Pancreas (tissue), 10 donors: ENCODE measurements around the gene IFITM5. TPM values are rescaled to one million over a fixed set of nuclear protein-coding genes. Genes with fewer than 3 reads are reported as not detected.

Experiments used
- ATAC-seq, 4 donors: fragments of 200-7000 bp; cut with Tn5 transposase; one replicate each; pipeline versions ENCODE4 v1.8.0 to v1.9.1; 2020; ENCODE audit warnings: mild to moderate bottlenecking in 4 of 4, moderate library complexity in 4 of 4
- DNase-seq, 6 donors: peaks; one replicate each; pipeline ENCODE4 v3.0.0-alpha.2; 2020
- FAIRE-seq: peaks from 2 replicates; lab custom pipeline; 2012; peaks lifted over from hg19 to GRCh38; lab: Jason Lieb, UNC
- H3K27ac ChIP-seq, 4 donors: fragments of 200-600 bp; sonication (generic); 1 replicate in 3 of 4; 2 replicates in 1 of 4; pipeline versions ENCODE4 v1.5.0 to v1.8.0; 2020
- H3K27me3 ChIP-seq, 4 donors: fragments of 200-600 bp; one replicate each; pipeline ENCODE4 v1.8.0; 2021
- H3K36me3 ChIP-seq, 3 donors: fragments of 200-600 bp; sonication (generic) in 1 of 3; one replicate each; pipeline versions ENCODE4 v1.5.0 to v1.8.0; 2020 to 2021
- H3K4me1 ChIP-seq, 3 donors: fragments of 200-600 bp; one replicate each; pipeline ENCODE4 v1.8.0; 2021
- H3K4me3 ChIP-seq, 4 donors: fragments of 200-600 bp; sonication (generic) in 2 of 4; one replicate each; pipeline versions ENCODE4 v1.5.0 to v1.8.0; 2020 to 2021
- H3K9me3 ChIP-seq, 4 donors: fragments of 200-600 bp; one replicate each; pipeline ENCODE4 v1.8.0; 2021
- WGBS, 2 donors: extraction: QIAGEN DNeasy Blood & Tissue Kit; methylation state at CpG; one replicate each; pipeline ENCODE4 v1.1.7; 2013; 5-methylcytosine and 5-hydroxymethylcytosine counted together
- intact Hi-C, 3 donors: fragments of 100-400 bp; cut with DNase I; formaldehyde crosslinking; loops; one replicate each; pipeline versions ENCODE4 v1.11.1 to v1.14.2; 2022
- polyA plus RNA-seq, 2 donors: library from polyadenylated mRNA; stranded (reverse); fragments of 200-250 nt; gene quantifications; one replicate each; pipeline ENCODE4 v1.2.3, GENCODE V29; 2013
- total RNA-seq, 6 donors: library from RNA; stranded (reverse); fragmentation: NEBNext Ultra II Directional in 4 of 6; extraction: Animal tissue kit (Norgen Biotek cat#: 25700) in 4 of 6; gene quantifications; one replicate each; pipeline versions ENCODE4 v1.2.1 to v1.2.4, GENCODE V29; 2021 to 2023
- TF ChIP-seq, protein P1 (sequence below), 4 donors: fragments of 200-600 bp; sonication (generic) in 3 of 4; IDR thresholded peaks; one replicate each; pipeline versions ENCODE4 v1.5.0 to v1.8.0; 2021; ENCODE audit warnings: antibody characterized with exemption in 4 of 4
- donor health status: healthy with polysubstance abuse.
- donor health status: DM: no; HTN: no; CAD: no; lungs with moderate emphysema.
- donor health status: DM: no; HTN: no; CAD: no.
- donor health status: control.
- donor health status: control.
- donor health status: Bipolar disorder and iron deficiency.
- donor health status: DM: yes; HTN: yes; CAD: no.
- donor health status: DM: no; HTN: no; CAD: no.
- donor health status: DM: no; HTN: no; CAD: no.
- donor health status: DM: yes; HTN: yes; CAD: no.

The IFITM5 gene
- total RNA-seq (not detected), polyA plus RNA-seq (1 to 10 TPM in 1 of 2 donors, under 1 TPM in 1; 0.56 to 1.2 TPM)

DNA sequence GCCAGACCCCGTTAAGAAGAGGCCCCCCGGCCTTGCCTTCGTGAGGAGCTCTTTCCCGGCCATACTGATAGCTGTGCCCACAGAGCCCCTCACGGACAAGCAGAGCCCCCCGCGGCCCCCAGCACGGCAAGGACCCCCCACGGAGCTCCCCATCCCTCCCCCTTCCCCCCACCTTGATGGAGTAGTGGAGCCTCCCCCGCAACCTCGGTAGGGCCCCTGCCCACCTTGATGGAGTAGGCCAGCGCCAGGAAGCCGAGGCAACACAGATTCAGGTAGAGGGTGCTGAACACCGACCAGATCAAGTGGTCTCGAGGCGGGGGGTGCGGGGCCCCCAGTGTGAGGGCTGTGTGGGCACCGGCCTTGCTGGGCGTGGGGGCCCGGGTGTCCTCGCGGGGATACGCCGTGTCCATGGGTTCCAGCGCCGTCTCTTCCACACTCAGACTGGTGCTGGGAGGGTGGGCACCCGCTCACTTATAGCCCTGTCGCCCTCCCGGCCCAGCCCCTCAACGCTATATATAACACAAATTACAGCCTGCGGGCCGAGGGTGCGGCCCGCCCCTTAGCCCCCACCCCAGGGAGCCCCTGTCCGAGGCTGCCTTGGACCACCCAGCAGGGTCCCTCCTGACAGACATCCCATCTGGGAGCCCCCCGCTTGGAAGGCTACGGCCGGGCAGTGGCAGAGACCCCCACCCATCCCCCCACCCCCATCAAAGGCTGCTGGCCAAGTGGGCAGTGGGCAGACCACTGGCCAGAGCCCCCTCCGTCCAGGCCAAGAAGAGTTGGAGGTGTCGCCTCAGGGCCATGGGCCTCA lies at the start of gene IFITM5:
Gene IFITM5, minus strand, starts transcription at position 446 of the 811 bp plus-strand sequence. Its CDS starts 36 bp downstream, at position 410.
- peak in 2 of 4 donors; percentile 3 to 5 for ATAC-seq
- Histone ChIP-seq H3K27ac (no peak within 1 kb of the TSS), H3K4me3 (no peak within 1 kb of the TSS), H3K4me1 (no peaks in the 10 kb centered on the region), H3K36me3 (peaks cover 0 to 12% (median 0%) of the 10 kb centered on the region in 3 donors), H3K9me3 (no peaks in the 10 kb centered on the region), H3K27me3 (no peaks in the 10 kb centered on the region)
- no peak for FAIRE-seq
- TF ChIP-seq, protein P1, sequence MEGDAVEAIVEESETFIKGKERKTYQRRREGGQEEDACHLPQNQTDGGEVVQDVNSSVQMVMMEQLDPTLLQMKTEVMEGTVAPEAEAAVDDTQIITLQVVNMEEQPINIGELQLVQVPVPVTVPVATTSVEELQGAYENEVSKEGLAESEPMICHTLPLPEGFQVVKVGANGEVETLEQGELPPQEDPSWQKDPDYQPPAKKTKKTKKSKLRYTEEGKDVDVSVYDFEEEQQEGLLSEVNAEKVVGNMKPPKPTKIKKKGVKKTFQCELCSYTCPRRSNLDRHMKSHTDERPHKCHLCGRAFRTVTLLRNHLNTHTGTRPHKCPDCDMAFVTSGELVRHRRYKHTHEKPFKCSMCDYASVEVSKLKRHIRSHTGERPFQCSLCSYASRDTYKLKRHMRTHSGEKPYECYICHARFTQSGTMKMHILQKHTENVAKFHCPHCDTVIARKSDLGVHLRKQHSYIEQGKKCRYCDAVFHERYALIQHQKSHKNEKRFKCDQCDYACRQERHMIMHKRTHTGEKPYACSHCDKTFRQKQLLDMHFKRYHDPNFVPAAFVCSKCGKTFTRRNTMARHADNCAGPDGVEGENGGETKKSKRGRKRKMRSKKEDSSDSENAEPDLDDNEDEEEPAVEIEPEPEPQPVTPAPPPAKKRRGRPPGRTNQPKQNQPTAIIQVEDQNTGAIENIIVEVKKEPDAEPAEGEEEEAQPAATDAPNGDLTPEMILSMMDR (IDR thresholded peaks at IDR 0.05), result no peak
- WGBS, 2 donors, result 34 to 37% methylated on average over 35 to 40 of the region's 40 CpGs
- intact Hi-C loops, result no loop called here
- peak in 4 of 6 donors; percentile 35 to 83 (median 59) for DNase-seq

DNA sequence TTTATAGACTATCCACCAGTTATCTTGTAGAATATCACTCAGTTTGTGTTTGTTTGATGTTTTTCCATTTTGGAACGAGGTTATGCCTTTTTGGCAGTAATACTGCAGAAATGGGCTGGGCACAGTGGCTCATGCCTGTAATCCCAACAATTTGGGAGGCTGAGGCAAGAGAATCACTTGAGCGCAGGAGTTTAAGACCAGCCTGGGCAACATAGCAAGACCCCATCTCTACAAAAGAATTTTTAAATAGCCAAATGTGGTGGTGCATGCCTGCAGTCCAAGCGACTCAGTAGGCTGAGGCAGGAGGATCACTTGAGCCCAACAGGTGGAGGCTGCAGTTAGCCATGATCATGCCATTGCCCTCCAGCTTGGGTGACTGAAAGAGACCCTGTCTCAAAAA lies 47.2 kb upstream of the IFITM5 start:
- no peaks in the 10 kb centered on the region for H3K4me1 ChIP-seq
- H3K4me3 ChIP-seq, result no peak overlapping the region
- intact Hi-C loops, result no loop called here
- DNase-seq (no peak), FAIRE-seq (no peak), ATAC-seq (no peak)
- 73 to 76% methylated on average over 3 of the region's 3 CpGs for WGBS, 2 donors
- no peaks in the 10 kb centered on the region for H3K36me3 ChIP-seq
- TF ChIP-seq, protein P1 (IDR thresholded peaks at IDR 0.05), result no peak
- no peaks in the 10 kb centered on the region for H3K27me3 ChIP-seq
- H3K9me3 ChIP-seq, result no peaks in the 10 kb centered on the region
- no peak overlapping the region for H3K27ac ChIP-seq

DNA sequence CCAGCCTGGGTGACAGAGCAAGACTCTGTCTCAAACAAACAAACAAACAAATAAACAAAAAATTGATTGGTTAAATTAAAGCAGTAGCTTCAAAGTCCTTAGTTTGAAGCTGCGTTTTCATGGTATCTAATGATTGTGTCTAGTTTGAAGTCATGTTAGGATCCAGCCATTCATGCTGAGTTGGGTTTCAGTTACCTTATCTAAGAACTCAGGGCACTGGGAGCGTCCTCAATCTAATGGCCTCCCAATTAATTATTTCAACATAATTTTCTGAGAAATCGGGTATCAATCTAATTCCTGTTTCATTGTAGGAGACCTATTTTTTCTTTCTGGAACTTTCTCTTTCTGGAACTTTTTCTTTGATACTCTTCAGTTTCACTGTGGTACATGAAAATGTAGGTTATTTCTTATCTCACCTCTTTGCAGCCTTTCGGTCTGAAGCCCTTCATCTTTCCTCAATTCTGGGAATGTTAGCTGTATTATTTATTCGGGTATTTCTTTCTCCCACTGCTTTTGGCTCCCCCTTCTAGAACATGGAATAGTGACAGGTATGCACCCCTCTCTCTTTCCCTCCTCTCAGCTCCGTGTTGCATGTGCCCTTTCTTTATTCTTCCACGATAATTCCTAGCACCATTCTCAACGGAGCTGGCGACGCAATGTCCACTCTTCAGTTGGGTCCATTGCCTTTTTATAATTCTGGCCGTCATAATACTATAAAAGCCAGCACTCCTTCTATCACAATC lies 45.7 kb upstream of the IFITM5 start:
- H3K36me3 ChIP-seq, result no peaks in the 10 kb centered on the region

DNA sequence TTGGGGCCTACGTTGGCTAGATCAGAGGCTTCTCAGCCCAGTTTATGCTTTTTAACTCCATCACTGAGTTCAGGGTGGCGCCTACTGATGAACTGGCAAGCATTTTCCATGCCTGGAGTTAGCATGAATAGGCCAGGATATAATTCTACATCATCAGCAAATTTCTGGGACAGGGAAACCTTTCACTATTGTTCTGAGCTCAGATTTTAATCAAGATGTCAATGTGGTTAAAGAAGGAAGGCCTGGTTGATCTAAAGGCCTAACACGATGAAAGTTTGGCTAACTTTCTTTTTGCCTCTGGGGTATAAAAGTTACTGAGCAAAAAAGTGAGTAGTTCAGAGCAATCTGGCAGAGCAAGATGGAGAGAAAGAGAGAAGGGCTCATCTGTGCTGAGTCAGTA lies 43.0 kb upstream of the IFITM5 start:
- ATAC-seq (no peak), FAIRE-seq (no peak), DNase-seq (no peak)
- no peaks in the 10 kb centered on the region for H3K9me3 ChIP-seq
- no peaks in the 10 kb centered on the region for H3K4me1 ChIP-seq
- no peak overlapping the region for H3K4me3 ChIP-seq
- TF ChIP-seq, protein P1 (IDR thresholded peaks at IDR 0.05), result no peak
- intact Hi-C loops, result no loop called here
- 73 to 77% methylated on average over 3 of the region's 3 CpGs for WGBS, 2 donors
- H3K27me3 ChIP-seq, result no peaks in the 10 kb centered on the region
- no peaks in the 10 kb centered on the region for H3K36me3 ChIP-seq
- H3K27ac ChIP-seq, result no peak overlapping the region

More for the DNA sequence above, 45.7 kb upstream of the IFITM5 start:
- TF ChIP-seq, protein P1 (IDR thresholded peaks at IDR 0.05), result no peak
- no peak overlapping the region for H3K4me3 ChIP-seq
- intact Hi-C loops, result no loop called here
- ATAC-seq (no peak), FAIRE-seq (no peak), DNase-seq (no peak)
- H3K9me3 ChIP-seq, result no peaks in the 10 kb centered on the region
- no peaks in the 10 kb centered on the region for H3K27me3 ChIP-seq
- no peaks in the 10 kb centered on the region for H3K4me1 ChIP-seq
- no peak overlapping the region for H3K27ac ChIP-seq
- 77 to 81% methylated on average over 11 of the region's 11 CpGs for WGBS, 2 donors
